Measurements from ENCODE around the gene TMEM82. TPM values are rescaled to one million over a fixed set of nuclear protein-coding genes. Genes with fewer than 3 reads are reported as not detected.

TMEM82 gene
- total RNA-seq, 1 donor from 2014 or later: not detected

DNA sequence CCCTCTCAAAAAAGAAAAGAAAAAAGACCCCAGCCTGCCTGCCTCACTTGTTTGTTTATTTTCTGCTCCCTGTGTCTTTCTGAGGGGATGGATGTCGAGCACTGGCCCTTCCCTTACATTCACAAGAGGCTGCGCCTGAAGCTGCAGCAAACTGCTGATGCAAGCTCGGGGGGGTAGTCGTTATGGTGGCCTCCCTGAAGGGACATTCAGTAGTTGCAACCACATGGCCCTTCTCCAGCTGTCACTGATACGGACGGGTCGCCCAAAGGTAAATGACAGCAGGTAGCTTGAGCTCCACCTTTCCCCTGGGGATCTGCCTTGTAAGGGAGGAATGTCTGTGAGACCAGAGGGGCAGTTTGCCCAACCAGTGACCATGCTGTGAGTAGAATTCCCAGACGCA lies 40.5 kb upstream of the TMEM82 start:
- Histone ChIP-seq H3K4me3 (no peak overlapping the region), H3K27me3 (ENCODE audit: low read depth) (no peaks in the 10 kb centered on the region), H3K36me3 (peaks cover 10% of the 10 kb centered on the region), H3K27ac (no peak overlapping the region), H3K4me1 (peaks cover 81% of the 10 kb centered on the region), H3K9me3 (no peaks in the 10 kb centered on the region)
- DNase-seq (no peak), ATAC-seq (no peak)
- intact Hi-C loops (cut with DNase I): no loop called here
- TF ChIP-seq, protein P1, sequence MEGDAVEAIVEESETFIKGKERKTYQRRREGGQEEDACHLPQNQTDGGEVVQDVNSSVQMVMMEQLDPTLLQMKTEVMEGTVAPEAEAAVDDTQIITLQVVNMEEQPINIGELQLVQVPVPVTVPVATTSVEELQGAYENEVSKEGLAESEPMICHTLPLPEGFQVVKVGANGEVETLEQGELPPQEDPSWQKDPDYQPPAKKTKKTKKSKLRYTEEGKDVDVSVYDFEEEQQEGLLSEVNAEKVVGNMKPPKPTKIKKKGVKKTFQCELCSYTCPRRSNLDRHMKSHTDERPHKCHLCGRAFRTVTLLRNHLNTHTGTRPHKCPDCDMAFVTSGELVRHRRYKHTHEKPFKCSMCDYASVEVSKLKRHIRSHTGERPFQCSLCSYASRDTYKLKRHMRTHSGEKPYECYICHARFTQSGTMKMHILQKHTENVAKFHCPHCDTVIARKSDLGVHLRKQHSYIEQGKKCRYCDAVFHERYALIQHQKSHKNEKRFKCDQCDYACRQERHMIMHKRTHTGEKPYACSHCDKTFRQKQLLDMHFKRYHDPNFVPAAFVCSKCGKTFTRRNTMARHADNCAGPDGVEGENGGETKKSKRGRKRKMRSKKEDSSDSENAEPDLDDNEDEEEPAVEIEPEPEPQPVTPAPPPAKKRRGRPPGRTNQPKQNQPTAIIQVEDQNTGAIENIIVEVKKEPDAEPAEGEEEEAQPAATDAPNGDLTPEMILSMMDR (IDR thresholded peaks at IDR 0.05): no peak

DNA sequence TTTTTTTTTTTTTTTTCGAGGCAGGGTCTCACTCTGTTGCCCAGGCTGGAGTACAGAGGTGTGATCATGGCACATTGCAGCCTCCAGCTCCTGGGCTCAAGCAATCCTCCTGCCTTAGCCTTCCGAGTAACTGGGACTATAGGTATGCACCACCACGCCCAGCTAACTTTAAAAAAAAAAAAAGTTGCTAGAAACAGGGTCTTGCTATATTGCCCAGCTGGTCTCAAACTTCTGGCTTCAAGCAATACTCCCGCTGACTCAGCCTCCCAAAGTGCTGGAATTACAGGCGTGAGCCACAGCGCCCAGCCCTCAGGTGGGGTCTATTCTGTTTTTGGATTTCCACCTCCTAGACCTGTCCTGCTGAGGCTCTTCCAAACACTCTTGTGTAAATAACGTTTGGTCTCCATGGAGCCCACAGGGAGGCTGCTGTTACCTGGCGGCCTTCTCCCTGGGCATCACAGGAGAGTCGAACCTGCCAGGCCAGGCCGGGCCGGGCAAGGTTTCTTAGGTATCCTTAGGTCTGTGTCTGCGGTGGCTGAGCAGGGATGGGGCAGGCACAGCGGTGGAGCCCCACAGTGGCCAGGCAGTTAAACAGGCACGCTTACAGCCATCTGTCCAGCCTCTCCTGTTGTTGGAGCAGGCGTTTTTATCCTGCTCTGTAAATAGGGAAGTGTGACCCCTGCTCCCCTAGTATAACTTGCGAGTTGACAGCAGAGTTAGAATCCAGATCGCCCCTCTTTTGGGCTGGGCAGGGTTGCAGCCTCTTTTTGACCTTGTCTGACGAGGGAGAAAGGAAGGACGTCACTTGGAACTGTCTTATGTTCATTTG lies 39.4 kb upstream of the TMEM82 start:
- DNase-seq (no peak), ATAC-seq (peak; percentile 29 to 39)
- H3K4me1 ChIP-seq: peaks cover 80% of the 10 kb centered on the region
- intact Hi-C loops (cut with DNase I): no loop called here
- peaks cover 10% of the 10 kb centered on the region for H3K36me3 ChIP-seq
- peak overlapping the region; percentile 80 for H3K27ac ChIP-seq
- no peaks in the 10 kb centered on the region for H3K9me3 ChIP-seq
- no peaks in the 10 kb centered on the region for H3K27me3 ChIP-seq (ENCODE audit: low read depth)
- TF ChIP-seq, protein P1 (IDR thresholded peaks at IDR 0.05): peak; percentile 19
- no peak overlapping the region for H3K4me3 ChIP-seq

DNA sequence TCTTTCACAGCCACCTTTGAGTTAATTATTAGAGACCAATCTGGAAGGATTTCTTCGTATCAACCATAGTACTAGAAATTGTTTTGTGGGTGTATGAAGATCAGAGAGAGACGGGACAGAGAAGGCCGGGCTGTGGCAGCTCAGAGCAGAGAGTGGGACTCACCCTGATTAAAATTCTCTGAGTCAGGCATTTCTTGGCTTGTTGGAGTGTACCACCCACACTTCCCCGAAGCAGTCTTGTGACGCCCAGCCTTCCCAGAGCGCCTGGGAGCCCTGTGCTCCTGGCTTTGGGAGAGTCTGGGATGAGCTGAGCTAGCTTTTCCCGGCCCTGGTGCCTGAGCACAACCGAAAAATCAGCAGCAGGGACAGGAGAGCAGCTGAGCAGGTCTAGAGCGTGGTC lies 38.7 kb upstream of the TMEM82 start:
- Histone ChIP-seq H3K27ac (peak overlapping the region; percentile 80), H3K36me3 (peaks cover 10% of the 10 kb centered on the region), H3K9me3 (no peaks in the 10 kb centered on the region), H3K4me1 (peaks cover 76% of the 10 kb centered on the region), H3K27me3 (ENCODE audit: low read depth) (no peaks in the 10 kb centered on the region), H3K4me3 (no peak overlapping the region)
- intact Hi-C loops (cut with DNase I): no loop called here
- DNase-seq (peak; percentile 61), ATAC-seq (peak; percentile 84 to 89)
- TF ChIP-seq, protein P1 (IDR thresholded peaks at IDR 0.05): no peak

DNA sequence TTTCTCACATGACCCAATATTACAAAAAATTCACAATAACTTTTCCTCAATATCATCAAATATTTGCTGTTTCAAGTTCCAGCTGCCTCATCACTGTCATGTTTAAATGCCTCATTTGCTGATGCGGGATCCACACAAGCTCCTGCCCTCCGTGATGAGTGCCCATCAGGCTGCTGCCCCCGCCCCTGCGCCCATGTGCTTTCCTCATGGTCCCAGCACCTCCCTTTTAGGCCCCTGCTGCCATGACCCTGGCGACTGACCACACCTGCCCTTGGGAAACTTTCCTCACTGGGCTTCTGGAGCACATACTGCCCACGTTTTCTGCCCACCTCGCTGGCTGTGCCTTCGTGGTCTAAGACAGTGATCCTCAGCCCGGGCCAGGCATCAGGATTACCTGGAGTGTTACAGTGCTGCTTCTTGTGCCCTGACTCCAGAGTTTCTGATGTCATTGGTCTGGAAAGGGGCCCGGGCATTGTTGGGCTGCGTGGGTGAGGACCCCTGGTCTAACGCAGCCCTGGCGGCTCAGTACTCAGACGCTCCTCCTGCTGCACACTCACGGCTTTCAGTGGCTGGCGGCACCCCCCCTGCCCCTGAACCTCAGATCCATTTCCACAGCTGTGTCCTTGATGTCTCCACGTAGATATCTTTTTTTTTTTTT lies 37.6 kb upstream of the TMEM82 start:
- no peak for DNase-seq
- H3K4me1 ChIP-seq: peaks cover 75% of the 10 kb centered on the region

DNA sequence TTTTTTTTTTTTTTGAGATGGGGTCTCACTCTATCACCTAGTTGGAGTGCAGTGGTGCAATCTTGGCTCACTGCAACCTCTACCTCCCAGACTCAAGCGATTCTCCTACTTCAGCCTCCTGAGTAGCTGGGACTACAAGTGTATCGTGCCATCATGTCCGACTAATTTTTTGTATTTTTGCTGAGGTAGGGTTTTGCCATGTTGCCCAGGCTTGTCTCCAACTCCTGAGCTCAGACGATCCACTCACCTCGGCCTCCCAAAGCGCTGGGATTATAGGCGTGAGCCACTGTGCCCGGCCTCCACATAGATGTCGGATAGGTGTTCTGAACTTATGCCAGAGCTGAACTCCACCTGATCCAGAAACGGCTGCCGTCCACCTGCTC lies 37.1 kb upstream of the TMEM82 start:
- H3K36me3 ChIP-seq: peaks cover 10% of the 10 kb centered on the region
- no peak overlapping the region for H3K27ac ChIP-seq
- ATAC-seq (no peak), DNase-seq (no peak)
- no peaks in the 10 kb centered on the region for H3K9me3 ChIP-seq
- H3K4me1 ChIP-seq: peaks cover 70% of the 10 kb centered on the region
- intact Hi-C loops (cut with DNase I): no loop called here
- TF ChIP-seq, protein P1 (IDR thresholded peaks at IDR 0.05): no peak
- H3K27me3 ChIP-seq (ENCODE audit: low read depth): no peaks in the 10 kb centered on the region
- no peak overlapping the region for H3K4me3 ChIP-seq

More for the DNA sequence above, 37.6 kb upstream of the TMEM82 start:
- no peaks in the 10 kb centered on the region for H3K9me3 ChIP-seq
- H3K4me3 ChIP-seq: no peak overlapping the region
- H3K27me3 ChIP-seq (ENCODE audit: low read depth): no peaks in the 10 kb centered on the region
- no peak for ATAC-seq
- TF ChIP-seq, protein P1 (IDR thresholded peaks at IDR 0.05): no peak
- intact Hi-C loops (cut with DNase I): no loop called here
- H3K36me3 ChIP-seq: peaks cover 10% of the 10 kb centered on the region
- peak overlapping the region; percentile 80 for H3K27ac ChIP-seq

Measured in lower lobe of right lung (tissue), 2 donors.